ENCODE results near the gene FKBP4.

The FKBP4 gene

DNA sequence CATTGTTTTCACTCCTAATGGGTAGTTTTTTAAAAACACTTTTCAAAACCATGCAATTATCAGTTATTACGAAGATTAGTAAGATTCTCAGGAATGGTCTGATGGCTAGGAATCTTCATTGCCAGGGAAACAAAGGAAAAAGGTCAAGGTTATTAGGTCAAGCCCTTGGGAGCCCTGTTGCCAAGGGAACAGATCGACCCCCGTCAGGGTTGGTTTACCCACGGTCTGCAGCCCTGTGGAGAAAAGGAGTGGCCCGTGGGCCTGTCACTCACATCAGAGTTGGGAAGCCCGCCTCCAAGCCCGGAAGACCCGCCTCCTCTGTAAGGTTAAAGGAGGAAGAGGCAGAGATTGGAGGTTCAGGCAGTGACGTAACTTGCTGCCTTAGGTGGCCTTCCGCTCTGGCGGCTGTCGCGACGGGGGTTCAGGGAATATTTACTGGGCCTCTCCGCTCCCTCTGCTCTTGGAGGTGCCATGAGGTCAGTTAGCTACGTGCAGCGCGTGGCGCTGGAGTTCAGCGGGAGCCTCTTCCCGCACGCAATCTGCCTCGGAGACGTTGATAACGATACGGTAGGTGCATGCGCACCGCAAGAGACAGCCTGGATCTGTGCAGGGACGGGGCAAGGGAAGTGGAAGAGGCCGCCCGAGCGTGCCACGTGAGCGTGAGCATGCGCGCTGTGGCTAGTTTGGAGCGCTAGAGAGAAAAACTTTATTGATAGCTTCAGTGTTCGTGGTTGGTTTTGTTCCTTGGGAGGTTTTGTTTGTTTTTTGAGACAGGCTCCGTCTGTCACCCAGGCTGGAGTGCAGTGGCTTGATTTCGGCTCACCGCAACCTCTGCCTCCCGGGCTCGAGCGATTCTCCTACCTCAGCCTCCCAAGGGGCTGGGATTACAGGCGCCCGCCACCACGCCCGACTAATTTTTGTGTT is 17.8 kb downstream of the FKBP4 start, which contains the start of gene ITFG2:
Gene ITFG2 (plus strand): TSS at position 379 of the 924 bp plus-strand sequence. CDS start 93 bp downstream, at position 472.
- Histone ChIP-seq H3K79me2 (ENCODE audit: control insufficient read depth, insufficient read depth, low read length, unreplicated experiment) (peaks cover 25% of the 10 kb centered on the region), H3K4me3 (ENCODE audit: low read depth, low read length) (peak within 1 kb of the TSS; percentile 87), H3K36me3 (ENCODE audit: insufficient read depth, low read length) (no peaks in the 10 kb centered on the region; the same call in 1 of the 2 replicates), H3K27ac (ENCODE audit: low read depth, low read length) (peak within 1 kb of the TSS; percentile 78), H3K27me3 (ENCODE audit: insufficient read depth, low read length) (no peaks in the 10 kb centered on the region), H3K4me1 (ENCODE audit: control insufficient read depth, insufficient read depth, low read length, unreplicated experiment) (peaks cover 6% of the 10 kb centered on the region), H2AFZ (ENCODE audit: low read length, unreplicated experiment) (peak within 1 kb of the TSS; percentile 77)

DNA sequence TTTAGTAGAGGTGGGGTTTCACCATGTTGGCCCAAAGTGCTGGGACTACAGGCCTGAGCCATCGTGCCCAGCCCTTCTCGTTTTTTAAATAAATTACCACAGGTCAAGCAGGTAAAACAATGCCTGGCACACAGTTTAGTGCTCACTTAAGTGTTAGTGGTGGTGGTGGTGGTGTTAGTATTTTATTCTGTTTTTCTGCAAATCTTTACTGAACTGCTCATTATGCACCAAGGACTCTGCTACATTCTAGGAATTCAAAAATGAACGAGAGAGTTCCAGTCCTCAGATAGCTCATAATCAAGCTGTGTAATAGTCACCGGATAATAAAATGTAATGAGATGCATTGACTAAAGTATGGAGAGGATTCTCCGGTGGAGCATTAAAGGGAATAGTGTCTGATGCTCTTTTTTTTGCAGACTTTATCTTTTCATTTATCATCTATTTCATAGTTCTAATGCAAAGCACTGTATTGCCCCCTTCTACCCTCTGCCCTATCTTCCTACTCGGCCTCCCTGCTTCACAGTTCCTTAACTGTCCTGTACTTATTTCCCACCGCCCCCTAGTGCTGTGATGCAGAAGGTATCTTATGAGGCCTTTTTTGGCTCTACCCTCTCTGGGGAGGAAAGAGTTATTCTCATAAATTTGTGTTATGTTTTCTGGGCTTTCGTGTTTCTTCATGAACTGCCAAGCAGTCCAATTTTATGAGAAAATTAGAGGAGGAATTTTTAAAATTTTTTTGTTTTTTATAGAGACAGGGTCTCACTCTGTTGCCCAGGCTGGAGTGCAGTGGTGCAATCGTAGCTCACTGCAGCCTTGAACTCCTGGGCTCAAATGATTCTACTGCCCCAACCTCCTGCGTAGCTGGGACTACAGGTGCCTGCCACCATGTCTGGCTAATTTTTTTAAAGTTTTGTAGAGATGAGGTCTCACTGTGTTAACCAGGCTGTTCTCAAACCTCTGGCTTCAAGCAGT is 18.7 kb downstream of the FKBP4 start:
- Histone ChIP-seq H3K79me2 (ENCODE audit: control insufficient read depth, insufficient read depth, low read length, unreplicated experiment) (peaks cover 25% of the 10 kb centered on the region), H3K4me3 (ENCODE audit: low read depth, low read length) (peak overlapping the region; percentile 87), H2AFZ (ENCODE audit: low read length, unreplicated experiment) (peak overlapping the region; percentile 77), H3K4me1 (ENCODE audit: control insufficient read depth, insufficient read depth, low read length, unreplicated experiment) (peaks cover 6% of the 10 kb centered on the region), H3K27ac (ENCODE audit: low read depth, low read length) (peak overlapping the region; percentile 78), H3K27me3 (ENCODE audit: insufficient read depth, low read length) (no peaks in the 10 kb centered on the region), H3K36me3 (ENCODE audit: insufficient read depth, low read length) (peaks cover 2% of the 10 kb centered on the region; the same call in 1 of the 2 replicates)

DNA sequence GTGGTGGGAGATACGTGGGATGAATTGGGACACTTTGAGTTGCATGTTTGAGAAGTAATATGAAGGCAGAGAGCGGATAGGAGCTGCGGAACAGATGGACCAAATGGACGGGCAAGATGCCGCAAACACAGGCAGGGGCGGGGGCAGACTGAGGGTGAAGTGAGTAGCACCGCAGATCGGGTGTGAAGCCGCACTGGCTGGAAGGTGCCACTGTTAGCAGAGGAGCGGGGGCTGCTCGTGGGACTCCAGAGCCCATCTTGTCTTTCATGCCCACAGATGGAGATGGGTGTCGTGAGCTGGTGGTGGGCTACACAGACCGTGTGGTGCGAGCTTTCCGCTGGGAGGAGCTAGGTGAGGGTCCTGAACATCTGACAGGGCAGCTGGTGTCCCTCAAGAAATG is 25.0 kb downstream of the FKBP4 start:
- H2AFZ ChIP-seq (ENCODE audit: low read length, unreplicated experiment), result no peak overlapping the region
- peaks cover 7% of the 10 kb centered on the region; the same call in 1 of the 2 replicates for H3K36me3 ChIP-seq (ENCODE audit: insufficient read depth, low read length)
- no peaks in the 10 kb centered on the region for H3K27me3 ChIP-seq (ENCODE audit: insufficient read depth, low read length)
- H3K4me3 ChIP-seq (ENCODE audit: low read depth, low read length), result no peak overlapping the region
- H3K27ac ChIP-seq (ENCODE audit: low read depth, low read length), result no peak overlapping the region
- H3K4me1 ChIP-seq (ENCODE audit: control insufficient read depth, insufficient read depth, low read length, unreplicated experiment), result no peaks in the 10 kb centered on the region
- H3K79me2 ChIP-seq (ENCODE audit: control insufficient read depth, insufficient read depth, low read length, unreplicated experiment), result peaks cover 9% of the 10 kb centered on the region

DNA sequence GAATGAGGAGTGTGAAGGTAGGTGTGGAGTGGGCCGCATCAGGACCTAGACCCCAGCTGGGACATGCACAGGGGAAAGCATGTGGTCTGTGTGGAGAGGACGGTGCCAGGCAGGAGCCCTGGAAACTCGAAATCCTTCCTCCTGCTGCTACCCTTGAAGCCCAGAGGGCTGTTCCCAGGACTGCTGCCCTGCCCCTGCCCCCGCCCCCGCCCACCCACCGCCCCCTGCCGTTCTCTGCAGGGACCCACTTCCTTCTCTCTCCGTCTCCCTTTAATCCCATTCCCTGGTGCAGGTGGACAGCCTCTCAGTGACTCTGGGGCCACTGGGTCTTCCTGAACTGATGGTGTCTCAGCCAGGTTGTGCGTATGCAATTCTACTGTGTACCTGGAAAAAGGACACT is 25.7 kb downstream of the FKBP4 start:
- Histone ChIP-seq H3K27me3 (ENCODE audit: insufficient read depth, low read length) (no peaks in the 10 kb centered on the region), H3K27ac (ENCODE audit: low read depth, low read length) (no peak overlapping the region), H3K4me3 (ENCODE audit: low read depth, low read length) (no peak overlapping the region), H3K36me3 (ENCODE audit: insufficient read depth, low read length) (peaks cover 7% of the 10 kb centered on the region; the same call in 1 of the 2 replicates), H3K79me2 (ENCODE audit: control insufficient read depth, insufficient read depth, low read length, unreplicated experiment) (peaks cover 4% of the 10 kb centered on the region), H3K4me1 (ENCODE audit: control insufficient read depth, insufficient read depth, low read length, unreplicated experiment) (no peaks in the 10 kb centered on the region), H2AFZ (ENCODE audit: low read length, unreplicated experiment) (no peak overlapping the region)

DNA sequence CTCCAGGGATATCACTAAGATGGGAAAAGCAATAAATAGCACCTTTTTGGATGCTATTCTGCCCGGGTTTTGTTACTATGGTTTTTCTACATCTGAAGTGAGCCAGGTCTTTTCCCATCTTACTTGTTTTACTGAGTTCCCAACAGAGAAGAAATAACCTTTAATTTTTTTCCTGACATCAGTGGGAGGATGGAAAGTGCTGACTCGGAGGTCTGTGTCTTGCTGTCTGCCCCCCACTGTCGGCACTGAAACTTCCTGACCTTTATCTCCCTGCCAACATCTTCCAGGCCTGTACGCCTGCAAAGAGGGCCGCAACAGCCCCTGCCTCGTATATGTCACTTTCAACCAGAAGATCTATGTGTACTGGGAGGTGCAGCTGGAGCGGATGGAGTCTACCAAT is 28.7 kb downstream of the FKBP4 start:
- Histone ChIP-seq H3K4me3 (ENCODE audit: low read depth, low read length) (no peak overlapping the region), H3K79me2 (ENCODE audit: control insufficient read depth, insufficient read depth, low read length, unreplicated experiment) (no peaks in the 10 kb centered on the region), H3K27ac (ENCODE audit: low read depth, low read length) (no peak overlapping the region), H3K27me3 (ENCODE audit: insufficient read depth, low read length) (no peaks in the 10 kb centered on the region), H3K4me1 (ENCODE audit: control insufficient read depth, insufficient read depth, low read length, unreplicated experiment) (no peaks in the 10 kb centered on the region), H3K36me3 (ENCODE audit: insufficient read depth, low read length) (0 out of 2 replicates have a peak, but pooled peaks cover 5% of the 10 kb centered on the region), H2AFZ (ENCODE audit: low read length, unreplicated experiment) (no peak overlapping the region)

DNA sequence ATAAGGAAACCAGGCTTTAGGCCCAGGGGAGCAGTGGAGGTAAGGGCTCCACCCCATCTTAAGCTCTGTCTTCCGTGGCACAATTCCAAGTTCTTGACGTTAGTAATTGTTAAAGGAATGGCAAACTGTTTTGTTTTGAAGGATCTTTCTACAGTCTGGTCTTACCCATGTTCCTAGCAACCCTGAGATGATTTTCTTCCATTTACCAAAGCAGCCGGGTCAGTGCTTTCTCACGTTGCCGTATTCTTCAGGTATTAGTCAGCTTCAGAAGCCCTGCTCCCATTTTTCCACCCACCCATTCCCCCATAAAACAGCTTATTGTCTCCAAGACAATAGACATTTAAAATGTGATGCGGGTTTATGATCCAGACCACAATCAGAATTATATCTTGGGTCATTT is 29.8 kb downstream of the FKBP4 start:
- H3K4me3 ChIP-seq (ENCODE audit: low read depth, low read length), result no peak overlapping the region
- H3K79me2 ChIP-seq (ENCODE audit: control insufficient read depth, insufficient read depth, low read length, unreplicated experiment), result no peaks in the 10 kb centered on the region
- H3K27ac ChIP-seq (ENCODE audit: low read depth, low read length), result no peak overlapping the region
- H3K4me1 ChIP-seq (ENCODE audit: control insufficient read depth, insufficient read depth, low read length, unreplicated experiment), result no peaks in the 10 kb centered on the region
- H3K36me3 ChIP-seq (ENCODE audit: insufficient read depth, low read length), result peaks cover 7% of the 10 kb centered on the region; the same call in 1 of the 2 replicates
- H3K27me3 ChIP-seq (ENCODE audit: insufficient read depth, low read length), result no peaks in the 10 kb centered on the region
- no peak overlapping the region for H2AFZ ChIP-seq (ENCODE audit: low read length, unreplicated experiment)

DNA sequence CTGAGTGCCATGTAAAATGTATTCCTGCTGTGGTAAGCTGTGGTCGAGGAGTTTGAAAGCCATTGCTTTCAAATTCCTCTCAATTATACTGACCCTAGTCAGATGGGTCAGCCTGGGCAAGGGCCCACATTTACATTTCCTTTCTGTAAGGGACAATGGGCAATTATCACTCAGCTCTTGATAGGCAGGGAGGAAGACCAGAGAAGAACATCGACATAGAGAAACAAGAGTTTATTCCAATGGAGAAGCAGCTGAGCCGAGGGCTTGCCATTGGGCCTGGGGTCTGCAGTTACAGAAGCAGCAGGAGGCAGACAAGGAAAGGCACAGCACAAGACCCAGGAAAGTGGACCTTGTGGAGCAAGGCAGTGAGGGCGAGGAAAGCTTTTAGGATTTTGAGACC is 30.4 kb downstream of the FKBP4 start:
- Histone ChIP-seq H3K79me2 (ENCODE audit: control insufficient read depth, insufficient read depth, low read length, unreplicated experiment) (no peaks in the 10 kb centered on the region), H3K4me3 (ENCODE audit: low read depth, low read length) (no peak overlapping the region), H2AFZ (ENCODE audit: low read length, unreplicated experiment) (no peak overlapping the region), H3K36me3 (ENCODE audit: insufficient read depth, low read length) (peaks cover 7% of the 10 kb centered on the region; the same call in 1 of the 2 replicates), H3K27me3 (ENCODE audit: insufficient read depth, low read length) (no peaks in the 10 kb centered on the region), H3K4me1 (ENCODE audit: control insufficient read depth, insufficient read depth, low read length, unreplicated experiment) (no peaks in the 10 kb centered on the region), H3K27ac (ENCODE audit: low read depth, low read length) (no peak overlapping the region)

DNA sequence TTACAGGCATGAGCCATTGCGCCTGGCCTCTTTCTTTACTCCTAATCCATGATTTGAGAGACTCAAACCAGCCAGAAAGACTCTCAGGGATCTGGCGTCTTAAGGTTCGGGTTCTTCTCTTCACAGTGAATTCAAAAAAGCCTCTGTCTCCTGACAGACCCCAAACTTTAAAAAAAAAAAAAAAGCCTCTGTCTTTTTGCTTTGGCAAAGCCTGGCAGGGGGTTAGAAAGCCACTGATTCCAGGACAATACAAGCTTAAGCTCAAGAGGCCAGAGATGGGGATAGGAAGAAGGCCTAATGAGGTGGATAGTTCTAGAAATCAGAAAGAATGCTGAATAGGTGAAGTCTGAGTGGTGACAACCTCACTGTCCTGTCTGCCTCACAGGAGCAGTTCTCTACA is 31.3 kb downstream of the FKBP4 start:
- Histone ChIP-seq H3K36me3 (ENCODE audit: insufficient read depth, low read length) (peaks cover 7% of the 10 kb centered on the region; the same call in 1 of the 2 replicates), H3K4me3 (ENCODE audit: low read depth, low read length) (no peak overlapping the region), H3K79me2 (ENCODE audit: control insufficient read depth, insufficient read depth, low read length, unreplicated experiment) (no peaks in the 10 kb centered on the region), H3K4me1 (ENCODE audit: control insufficient read depth, insufficient read depth, low read length, unreplicated experiment) (no peaks in the 10 kb centered on the region), H3K27me3 (ENCODE audit: insufficient read depth, low read length) (no peaks in the 10 kb centered on the region), H3K27ac (ENCODE audit: low read depth, low read length) (no peak overlapping the region), H2AFZ (ENCODE audit: low read length, unreplicated experiment) (no peak overlapping the region)

DNA sequence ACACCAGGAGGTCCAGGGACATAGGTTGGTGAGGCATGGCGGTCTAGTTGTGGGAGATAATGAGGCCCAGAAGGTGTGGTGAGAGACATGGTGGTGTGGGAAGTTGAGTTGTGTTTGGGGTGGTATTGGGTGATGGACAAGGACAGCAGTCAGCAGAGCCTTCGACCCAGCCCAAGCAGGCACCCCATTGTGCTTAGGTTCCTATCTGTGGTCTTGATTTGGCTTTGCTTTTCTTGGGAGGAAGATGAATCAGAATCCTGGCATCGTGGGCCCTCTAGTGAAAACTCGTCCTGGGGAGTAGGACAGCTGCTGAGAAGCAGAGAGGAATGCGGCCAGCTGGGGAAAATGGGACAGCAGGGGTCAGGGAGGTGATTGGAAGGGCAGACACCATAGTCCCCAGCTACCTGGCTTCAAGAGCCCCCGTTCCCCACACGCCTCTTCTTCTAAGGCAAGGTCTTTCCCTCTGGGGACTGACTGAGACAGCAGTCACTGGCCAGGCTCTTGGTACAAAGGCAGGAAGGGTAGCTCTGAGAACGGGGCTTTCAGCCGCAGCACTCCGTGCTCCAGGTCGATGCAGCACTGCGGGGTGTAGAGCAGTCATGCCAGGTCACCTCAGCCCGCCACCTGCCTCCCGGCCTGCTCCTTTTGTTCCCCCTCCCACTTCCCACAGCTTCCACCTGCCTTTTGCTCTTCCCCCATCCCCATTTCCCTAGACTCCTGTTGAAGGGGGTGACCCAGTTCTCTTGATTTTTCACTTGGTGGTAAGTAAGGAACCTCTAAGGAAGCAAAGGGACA is 32.1 kb downstream of the FKBP4 start:
- H3K27me3 ChIP-seq (ENCODE audit: insufficient read depth, low read length), result no peaks in the 10 kb centered on the region
- H3K36me3 ChIP-seq (ENCODE audit: insufficient read depth, low read length), result peaks cover 7% of the 10 kb centered on the region; the same call in 1 of the 2 replicates
- H2AFZ ChIP-seq (ENCODE audit: low read length, unreplicated experiment), result no peak overlapping the region
- no peaks in the 10 kb centered on the region for H3K4me1 ChIP-seq (ENCODE audit: control insufficient read depth, insufficient read depth, low read length, unreplicated experiment)
- no peaks in the 10 kb centered on the region for H3K79me2 ChIP-seq (ENCODE audit: control insufficient read depth, insufficient read depth, low read length, unreplicated experiment)
- H3K4me3 ChIP-seq (ENCODE audit: low read depth, low read length), result no peak overlapping the region
- no peak overlapping the region for H3K27ac ChIP-seq (ENCODE audit: low read depth, low read length)

DNA sequence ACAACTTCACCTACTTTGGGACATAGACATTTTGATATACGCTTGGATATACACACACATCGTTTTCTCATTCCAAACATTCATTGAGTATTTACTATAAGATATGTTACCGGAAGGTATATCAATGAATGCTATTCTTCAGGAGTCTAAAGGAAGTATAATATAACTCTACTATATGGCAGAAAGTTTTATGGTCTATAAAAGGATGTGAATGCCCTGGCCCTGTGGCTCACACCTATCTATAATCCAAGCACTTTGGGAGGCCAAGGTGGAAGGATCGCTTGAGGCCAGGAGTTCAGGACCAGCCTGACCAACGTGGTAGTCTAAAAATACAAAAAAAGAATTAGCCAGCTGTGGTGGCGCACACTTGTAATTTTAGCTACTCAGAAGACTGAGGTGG is 34.5 kb downstream of the FKBP4 start:
- Histone ChIP-seq H3K4me1 (ENCODE audit: control insufficient read depth, insufficient read depth, low read length, unreplicated experiment) (peaks cover 2% of the 10 kb centered on the region), H3K79me2 (ENCODE audit: control insufficient read depth, insufficient read depth, low read length, unreplicated experiment) (no peaks in the 10 kb centered on the region), H3K27ac (ENCODE audit: low read depth, low read length) (no peak overlapping the region), H3K36me3 (ENCODE audit: insufficient read depth, low read length) (peaks cover 3% of the 10 kb centered on the region; the same call in 1 of the 2 replicates), H3K4me3 (ENCODE audit: low read depth, low read length) (no peak overlapping the region), H3K27me3 (ENCODE audit: insufficient read depth, low read length) (0 out of 2 replicates have a peak, but pooled peaks cover 3% of the 10 kb centered on the region), H2AFZ (ENCODE audit: low read length, unreplicated experiment) (no peak overlapping the region)
